HEK293 (cell line): Measurements from ENCODE around the gene RPUSD2.

Experiments used
- CTCF ChIA-PET: fragments of 350-600 bp; formaldehyde crosslinking; extraction: SDS; loops from one replicate; lab custom pipeline; 2021; ENCODE audit warnings: antibody characterized with exemption; lab: Yijun Ruan, JAX
- POLR2A ChIA-PET: fragments of 300-600 bp; formaldehyde crosslinking; extraction: SDS; loops from one replicate; lab custom pipeline; 2020; ENCODE audit warnings: antibody characterized with exemption, inconsistent platforms; lab: Yijun Ruan, JAX
- H3K27ac ChIP-seq: fragments of 200-500 bp; sonication (Bioruptor generic); 2 replicates; pipeline ENCODE4 v1.5.1; 2014; ENCODE audit warnings: low read depth, low read length, control low read depth, inconsistent platforms; ENCODE audit errors: extremely low read depth
- H3K36me3 ChIP-seq, 2 experiments: fragments of 200-500 bp in 1 of 2; sonication (Bioruptor generic) in 1 of 2; 1 replicate in 1 of 2; 2 replicates in 1 of 2; pipeline ENCODE4 v1.5.1; 2014 to 2017; ENCODE audit warnings: inconsistent platforms in 2 of 2, low read length in 2 of 2; ENCODE audit not compliant: control insufficient read depth in 2 of 2, insufficient read depth in 1 of 2
- H3K4me1 ChIP-seq: fragments of 200-500 bp; sonication (Bioruptor generic); 2 replicates; pipeline ENCODE4 v1.5.1; 2014; ENCODE audit warnings: mild to moderate bottlenecking, low read length, inconsistent platforms; ENCODE audit not compliant: control insufficient read depth, insufficient read depth
- H3K4me3 ChIP-seq: 2 replicates; pipeline ENCODE4 v1.5.1; 2011; ENCODE audit warnings: low read depth, mild to moderate bottlenecking, control low read depth, low read length, moderate library complexity
- H3K9me3 ChIP-seq: fragments of 200-500 bp; sonication (Bioruptor generic); 2 replicates; pipeline ENCODE4 v1.5.1; 2014; ENCODE audit warnings: low read depth, low read length, inconsistent platforms; ENCODE audit not compliant: control insufficient read depth, insufficient read depth
- FEZF1 ChIP-seq: fragments of 450-650 bp; formaldehyde crosslinking; IDR thresholded peaks from 2 replicates; pipeline ENCODE4 v1.5.1; 2016; ENCODE audit warnings: missing biosample characterization, missing genetic modification characterization
- GLI4 ChIP-seq: fragments of 450-650 bp; formaldehyde crosslinking; IDR thresholded peaks from 2 replicates; pipeline ENCODE4 v1.5.1; 2016; ENCODE audit warnings: missing biosample characterization, missing genetic modification characterization
- GLIS1 ChIP-seq: fragments of 450-650 bp; formaldehyde crosslinking; IDR thresholded peaks from 2 replicates; pipeline ENCODE4 v1.5.1; 2016; ENCODE audit warnings: missing biosample characterization, missing genetic modification characterization
- GLIS2 ChIP-seq: fragments of 450-650 bp; formaldehyde crosslinking; IDR thresholded peaks from 2 replicates; pipeline ENCODE4 v1.5.1; 2016; ENCODE audit warnings: missing biosample characterization, missing genetic modification characterization
- INSM2 ChIP-seq: fragments of 450-650 bp; formaldehyde crosslinking; IDR thresholded peaks from 2 replicates; pipeline ENCODE4 v1.5.1; 2016; ENCODE audit warnings: missing biosample characterization, missing genetic modification characterization
- RBAK ChIP-seq: fragments of 450-650 bp; formaldehyde crosslinking; IDR thresholded peaks from 2 replicates; pipeline ENCODE4 v1.5.1; 2016; ENCODE audit warnings: missing biosample characterization, missing genetic modification characterization
- SCRT1 ChIP-seq: fragments of 450-650 bp; formaldehyde crosslinking; IDR thresholded peaks from 2 replicates; pipeline ENCODE4 v1.5.1; 2016; ENCODE audit warnings: missing biosample characterization, missing genetic modification characterization, borderline replicate concordance
- SP2 ChIP-seq: fragments of 450-650 bp; formaldehyde crosslinking; IDR thresholded peaks from 2 replicates; pipeline ENCODE4 v1.5.1; 2016; ENCODE audit warnings: missing biosample characterization, missing genetic modification characterization
- ZBTB11 ChIP-seq: fragments of 450-650 bp; formaldehyde crosslinking; conservative IDR thresholded peaks from 2 replicates; pipeline ENCODE4 v1.5.1; 2016; ENCODE audit warnings: low read depth, missing biosample characterization, missing genetic modification characterization
- ZBTB21 ChIP-seq: fragments of 450-650 bp; formaldehyde crosslinking; IDR thresholded peaks from 2 replicates; pipeline ENCODE4 v1.5.1; 2017; ENCODE audit warnings: missing biosample characterization, missing genetic modification characterization
- ZFP3 ChIP-seq: fragments of 450-650 bp; formaldehyde crosslinking; IDR thresholded peaks from 2 replicates; pipeline ENCODE4 v1.5.1; 2016; ENCODE audit warnings: low read depth, missing biosample characterization, missing genetic modification characterization
- ZNF19 ChIP-seq: fragments of 450-650 bp; formaldehyde crosslinking; IDR thresholded peaks from 2 replicates; pipeline ENCODE4; 2016; ENCODE audit warnings: missing biosample characterization, missing genetic modification characterization, low read depth
- ZNF214 ChIP-seq: fragments of 450-650 bp; formaldehyde crosslinking; IDR thresholded peaks from 2 replicates; pipeline ENCODE4 v1.5.1; 2017; ENCODE audit warnings: missing biosample characterization, mild to moderate bottlenecking, missing genetic modification characterization, borderline replicate concordance
- ZNF23 ChIP-seq: fragments of 450-650 bp; formaldehyde crosslinking; IDR thresholded peaks from 2 replicates; pipeline ENCODE4 v1.5.1; 2016; ENCODE audit warnings: missing biosample characterization, missing genetic modification characterization, borderline replicate concordance
- ZNF266 ChIP-seq: fragments of 450-650 bp; formaldehyde crosslinking; IDR thresholded peaks from 2 replicates; pipeline ENCODE4 v1.5.1; 2016; ENCODE audit warnings: missing biosample characterization, missing genetic modification characterization, low read depth
- ZNF311 ChIP-seq: fragments of 450-650 bp; formaldehyde crosslinking; IDR thresholded peaks from 2 replicates; pipeline ENCODE4 v1.5.1; 2017; ENCODE audit warnings: missing biosample characterization, missing genetic modification characterization, borderline replicate concordance
- ZNF548 ChIP-seq: fragments of 450-650 bp; formaldehyde crosslinking; IDR thresholded peaks from 2 replicates; pipeline ENCODE4 v1.5.1; 2016; ENCODE audit warnings: missing biosample characterization, missing genetic modification characterization
- ZNF560 ChIP-seq: fragments of 450-650 bp; formaldehyde crosslinking; IDR thresholded peaks from 2 replicates; pipeline ENCODE4 v1.5.1; 2017; ENCODE audit warnings: missing biosample characterization, missing genetic modification characterization, borderline replicate concordance
- ZNF596 ChIP-seq: fragments of 450-650 bp; IDR thresholded peaks from 2 replicates; pipeline ENCODE4 v1.5.0; 2018; ENCODE audit warnings: missing biosample characterization, mild to moderate bottlenecking, missing genetic modification characterization, moderate library complexity
- ZNF610 ChIP-seq: fragments of 450-650 bp; formaldehyde crosslinking; IDR thresholded peaks from 2 replicates; pipeline ENCODE4 v1.5.1; 2016; ENCODE audit warnings: missing biosample characterization, missing genetic modification characterization, borderline replicate concordance
- ZNF660 ChIP-seq: fragments of 450-650 bp; IDR thresholded peaks from 2 replicates; pipeline ENCODE4 v1.5.1; 2018; ENCODE audit warnings: missing biosample characterization, mild to moderate bottlenecking, missing genetic modification characterization
- ZNF692 ChIP-seq: fragments of 450-650 bp; formaldehyde crosslinking; IDR thresholded peaks from 2 replicates; pipeline ENCODE4 v1.5.1; 2016; ENCODE audit warnings: missing biosample characterization, missing genetic modification characterization
- ZNF701 ChIP-seq: fragments of 450-650 bp; formaldehyde crosslinking; IDR thresholded peaks from 2 replicates; pipeline ENCODE4 v1.5.1; 2016; ENCODE audit warnings: missing biosample characterization, missing genetic modification characterization
- ZNF747 ChIP-seq: fragments of 450-650 bp; formaldehyde crosslinking; IDR thresholded peaks from 2 replicates; pipeline ENCODE4 v1.5.1; 2016; ENCODE audit warnings: missing biosample characterization, missing genetic modification characterization

The RPUSD2 gene

GRCh38 chr15:40598126-40598525, 29.0 kb downstream of the RPUSD2 start:
- no peak overlapping the region for H3K4me3 ChIP-seq
- H3K27ac ChIP-seq: no peak overlapping the region
- H3K4me1 ChIP-seq: no peaks in the 10 kb centered on the region; the same call in 1 of the 2 replicates
- no peak for TF ChIP-seq ZNF214 (tag by site-specific recombination)
- no peak for TF ChIP-seq FEZF1
- TF ChIP-seq ZNF610 (tag by site-specific recombination): no peak
- no peak for TF ChIP-seq ZBTB21
- no peak for TF ChIP-seq ZNF701
- TF ChIP-seq RBAK (tag by site-specific recombination): no peak
- TF ChIP-seq INSM2 (tag by site-specific recombination): no peak
- no peak for TF ChIP-seq GLIS2 (tag by site-specific recombination)
- no peak for TF ChIP-seq ZNF266 (tag by site-specific recombination)
- TF ChIP-seq ZNF596 (tag by site-specific recombination): no peak
- TF ChIP-seq SCRT1 (tag by site-specific recombination): no peak
- no peak for TF ChIP-seq SP2
- no peak for TF ChIP-seq ZFP3 (tag by site-specific recombination)
- TF ChIP-seq ZNF747 (tag by site-specific recombination): no peak
- no peak for TF ChIP-seq ZNF560 (tag by site-specific recombination)
- no peaks in the 10 kb centered on the region; a peak in 1 of 3 replicates for H3K36me3 ChIP-seq
- CTCF ChIA-PET: no interaction called here
- H3K9me3 ChIP-seq: no peaks in the 10 kb centered on the region
- POLR2A ChIA-PET: interaction anchor here (0.9 kb wide), 1 partner anchor 158 kb away, joined by 3 read pairs; no protein-coding TSS in a partner anchor

GRCh38 chr15:40598672-40599071, 29.6 kb downstream of the RPUSD2 start:
- TF ChIP-seq ZNF660 (tag by site-specific recombination): no peak
- no peak for TF ChIP-seq GLIS2 (tag by site-specific recombination)
- TF ChIP-seq ZNF548 (tag by site-specific recombination): no peak
- TF ChIP-seq ZFP3 (tag by site-specific recombination): no peak
- TF ChIP-seq ZNF23 (tag by site-specific recombination): no peak
- TF ChIP-seq ZNF311: no peak
- no peak for TF ChIP-seq ZNF19 (tag by site-specific recombination)
- TF ChIP-seq GLI4: no peak
- TF ChIP-seq ZNF692 (tag by site-specific recombination): no peak
- TF ChIP-seq INSM2 (tag by site-specific recombination): no peak
- no peak for TF ChIP-seq ZBTB11 (tag by site-specific recombination)
- no peak for TF ChIP-seq GLIS1 (tag by site-specific recombination)
- Histone ChIP-seq H3K4me1 (no peaks in the 10 kb centered on the region; the same call in 1 of the 2 replicates), H3K4me3 (no peak overlapping the region), H3K27ac (no peak overlapping the region), H3K9me3 (no peaks in the 10 kb centered on the region), H3K36me3 (no peaks in the 10 kb centered on the region; a peak in 1 of 3 replicates)
- ChIA-PET CTCF (interaction anchor here (2.3 kb wide), 1 partner anchor 9 kb away, joined by 13 read pairs; no protein-coding TSS in a partner anchor), POLR2A (interaction anchor here (0.9 kb wide), 1 partner anchor 159 kb away, joined by 3 read pairs; no protein-coding TSS in a partner anchor)
